Measurements from ENCODE around the gene PLA2G2E.

Gene PLA2G2E

DNA sequence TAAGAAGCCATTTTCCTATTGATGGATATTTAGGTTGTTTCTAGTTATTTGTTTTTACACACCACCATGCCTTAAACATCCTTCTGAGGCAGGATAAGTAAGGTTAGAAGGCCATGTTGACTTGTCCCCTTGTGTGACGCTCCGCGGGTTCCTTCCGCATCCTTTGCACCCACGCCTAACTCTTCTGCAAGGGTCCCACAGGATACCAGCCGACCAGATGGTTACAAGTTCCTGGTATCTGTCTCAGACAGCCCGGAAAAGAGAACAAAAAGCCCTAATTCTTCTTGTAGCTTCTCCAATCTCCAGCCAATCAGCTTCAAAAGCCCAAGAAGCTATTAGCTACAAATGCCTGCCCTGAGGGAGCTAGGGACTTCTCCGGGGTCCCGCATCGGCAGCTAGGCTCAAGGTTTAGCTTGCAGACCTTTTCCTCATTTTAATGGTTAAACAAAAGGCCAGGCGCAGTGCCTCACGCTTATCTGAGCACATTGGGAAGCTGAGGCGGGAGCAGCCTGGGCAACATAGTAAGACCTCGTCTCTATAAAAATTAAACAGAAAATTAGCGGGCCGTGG, 46.2 kb downstream of the PLA2G2E start:
- peaks cover under 1% of the 10 kb centered on the region; the same call in 1 of the 2 replicates for H3K79me2 ChIP-seq (ENCODE audit: low read length)
- peaks cover 4% of the 10 kb centered on the region for H3K4me1 ChIP-seq (ENCODE audit: low read length)
- no peak overlapping the region for H3K27ac ChIP-seq (ENCODE audit: low read length)
- no peaks in the 10 kb centered on the region for H3K27me3 ChIP-seq (ENCODE audit: low read depth, low read length)
- H3K36me3 ChIP-seq (replicated peaks; ENCODE audit: low read depth, low read length): no peaks in the 10 kb centered on the region
- H4K20me1 ChIP-seq (ENCODE audit: insufficient read depth, low read length): no peaks in the 10 kb centered on the region
- H3K9ac ChIP-seq (ENCODE audit: low read length): no peak overlapping the region
- H3K4me3 ChIP-seq (ENCODE audit: low read length): no peak overlapping the region
- TF ChIP-seq EZH2phosphoT487 (IDR thresholded peaks at IDR 0.05; ENCODE audit: low read depth) (no peak), CTCF (IDR thresholded peaks at IDR 0.05; ENCODE audit: low read depth, low read length) (no peak)
- H2AFZ ChIP-seq (ENCODE audit: low read depth, low read length): no peak overlapping the region
- no peaks in the 10 kb centered on the region for H3K9me3 ChIP-seq (ENCODE audit: insufficient read depth, low read length)
- H3K4me2 ChIP-seq (ENCODE audit: low read length): no peak overlapping the region

GRCh38 chr1:19872190-19872589, 51.2 kb downstream of the PLA2G2E start:
- peak overlapping the region; percentile 11; the same call in 1 of the 2 replicates for H3K4me2 ChIP-seq (ENCODE audit: low read length)
- H3K27ac ChIP-seq (ENCODE audit: low read length): no peak overlapping the region
- no peaks in the 10 kb centered on the region for H3K79me2 ChIP-seq (ENCODE audit: low read length)
- no peak overlapping the region for H3K9ac ChIP-seq (ENCODE audit: low read length)
- H4K20me1 ChIP-seq (ENCODE audit: insufficient read depth, low read length): no peaks in the 10 kb centered on the region
- peak overlapping the region; percentile 61; the same call in 1 of the 2 replicates for H2AFZ ChIP-seq (ENCODE audit: low read depth, low read length)
- H3K9me3 ChIP-seq (ENCODE audit: insufficient read depth, low read length): no peaks in the 10 kb centered on the region
- H3K27me3 ChIP-seq (ENCODE audit: low read depth, low read length): no peaks in the 10 kb centered on the region
- H3K36me3 ChIP-seq (replicated peaks; ENCODE audit: low read depth, low read length): no peaks in the 10 kb centered on the region
- no peak overlapping the region for H3K4me3 ChIP-seq (ENCODE audit: low read length)
- H3K4me1 ChIP-seq (ENCODE audit: low read length): no peaks in the 10 kb centered on the region
- TF ChIP-seq CTCF (IDR thresholded peaks at IDR 0.05; ENCODE audit: low read depth, low read length): peak; percentile 24
- no peak for TF ChIP-seq EZH2phosphoT487 (IDR thresholded peaks at IDR 0.05; ENCODE audit: low read depth)

Data from OCI-LY3 (cell line).